HepG2 (cell line): Measurements from ENCODE around the gene ZSWIM7. TPM values are rescaled to one million over a fixed set of nuclear protein-coding genes. Genes with fewer than 3 reads are reported as not detected.

Experiments
- ATAC-seq: fragments of 200-7000 bp; cut with Tn5 transposase; 3 replicates; pipeline ENCODE4 v1.9.1; 2020; ENCODE audit warnings: mild to moderate bottlenecking, moderate library complexity
- BruUV-seq: library from RNA; stranded (reverse); fragments of 400-500 nt; replicated peaks from 2 replicates; lab custom pipeline; 2021; lab: Mats Ljungman, UMichigan
- CTCF ChIA-PET: fragments of 300-600 bp; formaldehyde crosslinking; extraction: SDS; loops from one replicate; lab custom pipeline; 2021; ENCODE audit warnings: low total read pairs, inconsistent platforms, low intra/inter-chr PET ratio; lab: Yijun Ruan, JAX
- POLR2A ChIA-PET: fragments of 350-600 bp; sonication (Branson Sonifier 250); formaldehyde crosslinking; loops from one replicate; lab custom pipeline; 2020; ENCODE audit warnings: antibody characterized with exemption, inconsistent platforms; lab: Yijun Ruan, JAX
- DNase-seq: peaks from one replicate; pipeline ENCODE4 v3.0.0-alpha.2; 2015; ENCODE audit warnings: low spot score
- FAIRE-seq: peaks from 3 replicates; lab custom pipeline; 2011; peaks lifted over from hg19 to GRCh38; lab: Jason Lieb, UNC
- H2AFZ ChIP-seq: one replicate; pipeline ENCODE4 v1.6.1; 2011; ENCODE audit warnings: low read length, inconsistent platforms
- H3K27ac ChIP-seq: fragments of 300-600 bp; 3 replicates; pipeline ENCODE4 v1.8.0; 2011; ENCODE audit warnings: mixed run types, mild to moderate bottlenecking, mixed read lengths, low read length, inconsistent platforms; ENCODE audit not compliant: insufficient read depth; ENCODE audit errors: extremely low read length
- H3K27me3 ChIP-seq, 2 experiments: fragments of 200-600 bp in 1 of 2; 2 replicates in 1 of 2; 3 replicates in 1 of 2; pipeline versions ENCODE4 v1.6.0 to v1.8.0; 2011; ENCODE audit warnings: low read length in 2 of 2, mild to moderate bottlenecking in 2 of 2, moderate library complexity in 2 of 2, inconsistent platforms in 1 of 2; ENCODE audit not compliant: insufficient read depth in 2 of 2, control insufficient read depth in 1 of 2
- H3K36me3 ChIP-seq, 2 experiments: fragments of 200-600 bp in 1 of 2; replicated peaks in 1 of 2; 2 replicates in 1 of 2; 3 replicates in 1 of 2; pipeline versions ENCODE4 v1.5.1 to v1.8.0; 2011; ENCODE audit warnings: low read length in 2 of 2, inconsistent platforms in 1 of 2; ENCODE audit not compliant: insufficient read depth in 2 of 2, control insufficient read depth in 1 of 2
- H3K4me1 ChIP-seq: 2 replicates; pipeline ENCODE4 v1.5.1; 2012; ENCODE audit warnings: low read length, inconsistent platforms; ENCODE audit not compliant: insufficient read depth
- H3K4me2 ChIP-seq: 2 replicates; pipeline ENCODE4 v1.6.0; 2011; ENCODE audit warnings: low read depth, low read length, inconsistent platforms
- H3K4me3 ChIP-seq, 3 experiments: fragments of 200-600 bp in 1 of 3; sonication (generic), shearing (Covaris generic) in 1 of 3; replicated peaks in 1 of 3; 2 replicates each; pipeline ENCODE4 v1.5.1; 2011 to 2016; ENCODE audit warnings: low read length in 3 of 3, inconsistent platforms in 2 of 3, low read depth in 2 of 3, mild to moderate bottlenecking in 2 of 3, control low read depth in 1 of 3, mixed read lengths in 1 of 3; ENCODE audit not compliant: insufficient read depth in 1 of 3
- H3K79me2 ChIP-seq: one replicate; pipeline ENCODE4 v1.6.1; 2011; ENCODE audit warnings: low read length, inconsistent platforms; ENCODE audit not compliant: insufficient read depth
- H3K9ac ChIP-seq: 2 replicates; pipeline ENCODE4 v1.6.0; 2011; ENCODE audit warnings: mild to moderate bottlenecking, low read depth, low read length, inconsistent platforms; ENCODE audit not compliant: insufficient read depth
- H3K9me3 ChIP-seq: 2 replicates; pipeline ENCODE4 v1.5.1; 2012; ENCODE audit warnings: mild to moderate bottlenecking, low read length
- H4K20me1 ChIP-seq: 2 replicates; pipeline ENCODE4 v1.6.0; 2011; ENCODE audit warnings: inconsistent platforms, mild to moderate bottlenecking, low read length, moderate library complexity; ENCODE audit not compliant: insufficient read depth
- BHLHE40 ChIP-seq: IDR thresholded peaks from 2 replicates; pipeline ENCODE4 v1.6.1; 2011; ENCODE audit warnings: low read length, improper control_type of control experiment
- LRRFIP1 ChIP-seq: sonication (generic); formaldehyde crosslinking; conservative IDR thresholded peaks from 2 replicates; pipeline ENCODE4 v1.4.0; 2020; ENCODE audit warnings: missing genetic modification reagents
- MATR3 ChIP-seq: sonication (generic); formaldehyde crosslinking; IDR thresholded peaks from 2 replicates; pipeline ENCODE4 v1.4.0; 2020; ENCODE audit warnings: missing genetic modification reagents
- SNAPC4 ChIP-seq: sonication (generic); formaldehyde crosslinking; IDR thresholded peaks from 2 replicates; pipeline ENCODE4 v1.4.0; 2020; ENCODE audit warnings: mild to moderate bottlenecking, missing genetic modification reagents
- ZNF451 ChIP-seq: sonication (generic); formaldehyde crosslinking; IDR thresholded peaks from 2 replicates; pipeline ENCODE4 v1.5.0; 2020; ENCODE audit warnings: mild to moderate bottlenecking, missing genetic modification reagents
- WGBS: methylation state at CpG from one replicate; pipeline ENCODE4 v1.1.6; 2017; ENCODE audit warnings: low lambda C conversion rate; 5-methylcytosine and 5-hydroxymethylcytosine counted together
- in situ Hi-C: cut with HindIII; loops from 2 replicates; pipeline ENCODE4 v1.10.0; 2017; ENCODE audit warnings: low pct_unique_long_range_greater_than_20kb; ENCODE audit not compliant: extremely low pct_ligation_motif_present
- intact Hi-C: fragments of 100-400 bp; cut with micrococcal nuclease; formaldehyde crosslinking; loops from one replicate; pipeline ENCODE4 v1.10.0; 2022; ENCODE audit not compliant: unreplicated experiment
- polyA plus RNA-seq, 8 experiments: library from polyadenylated mRNA; depleted of rRNA in 3 of 8; stranded (reverse) in 7 of 8; unstranded in 1 of 8; fragments of >200 nt; fragmentation: Illumina TruSeq in 4 of 8; extraction: Trizol in 4 of 8; gene quantifications; 2 replicates each; pipeline versions ENCODE4 v1.2.1 to v1.2.3, GENCODE V29; 2011 to 2016; ENCODE audit warnings: low read depth in 4 of 8, missing spikeins in 1 of 8, mixed read lengths in 1 of 8; ENCODE audit not compliant: insufficient read depth in 1 of 8
- total RNA-seq, 5 experiments: library from RNA; depleted of rRNA; stranded (reverse); fragments of >200 nt; fragmentation: Illumina TruSeq; extraction: Trizol; gene quantifications; 2 replicates each; pipeline ENCODE4 v1.2.3, GENCODE V29; 2016; ENCODE audit warnings: low read depth in 1 of 5
- TF ChIP-seq, protein P1 (sequence below): sonication (generic); formaldehyde crosslinking; IDR thresholded peaks from 2 replicates; pipeline ENCODE4 v1.9.0; 2021; ENCODE audit warnings: missing genetic modification reagents, borderline replicate concordance
- TF ChIP-seq, protein P2 (sequence below): sonication (generic); formaldehyde crosslinking; IDR thresholded peaks from 2 replicates; pipeline ENCODE4 v1.5.1; 2020; ENCODE audit warnings: missing genetic modification reagents, mild to moderate bottlenecking, borderline replicate concordance

Gene ZSWIM7
- total and polyA plus RNA-seq, 2 of the 13 experiments (the other 11 are each of a cell fraction or from before 2014, with no cell fraction given), result 13.1 to 28.1 TPM

- TF ChIP-seq, protein P1, sequence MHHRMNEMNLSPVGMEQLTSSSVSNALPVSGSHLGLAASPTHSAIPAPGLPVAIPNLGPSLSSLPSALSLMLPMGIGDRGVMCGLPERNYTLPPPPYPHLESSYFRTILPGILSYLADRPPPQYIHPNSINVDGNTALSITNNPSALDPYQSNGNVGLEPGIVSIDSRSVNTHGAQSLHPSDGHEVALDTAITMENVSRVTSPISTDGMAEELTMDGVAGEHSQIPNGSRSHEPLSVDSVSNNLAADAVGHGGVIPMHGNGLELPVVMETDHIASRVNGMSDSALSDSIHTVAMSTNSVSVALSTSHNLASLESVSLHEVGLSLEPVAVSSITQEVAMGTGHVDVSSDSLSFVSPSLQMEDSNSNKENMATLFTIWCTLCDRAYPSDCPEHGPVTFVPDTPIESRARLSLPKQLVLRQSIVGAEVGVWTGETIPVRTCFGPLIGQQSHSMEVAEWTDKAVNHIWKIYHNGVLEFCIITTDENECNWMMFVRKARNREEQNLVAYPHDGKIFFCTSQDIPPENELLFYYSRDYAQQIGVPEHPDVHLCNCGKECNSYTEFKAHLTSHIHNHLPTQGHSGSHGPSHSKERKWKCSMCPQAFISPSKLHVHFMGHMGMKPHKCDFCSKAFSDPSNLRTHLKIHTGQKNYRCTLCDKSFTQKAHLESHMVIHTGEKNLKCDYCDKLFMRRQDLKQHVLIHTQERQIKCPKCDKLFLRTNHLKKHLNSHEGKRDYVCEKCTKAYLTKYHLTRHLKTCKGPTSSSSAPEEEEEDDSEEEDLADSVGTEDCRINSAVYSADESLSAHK, result no peak
- TF ChIP-seq BHLHE40 (no peak), ZNF451 (CRISPR knock-in tag) (no peak), MATR3 (CRISPR knock-in tag) (no peak)
- TF ChIP-seq, protein P2, sequence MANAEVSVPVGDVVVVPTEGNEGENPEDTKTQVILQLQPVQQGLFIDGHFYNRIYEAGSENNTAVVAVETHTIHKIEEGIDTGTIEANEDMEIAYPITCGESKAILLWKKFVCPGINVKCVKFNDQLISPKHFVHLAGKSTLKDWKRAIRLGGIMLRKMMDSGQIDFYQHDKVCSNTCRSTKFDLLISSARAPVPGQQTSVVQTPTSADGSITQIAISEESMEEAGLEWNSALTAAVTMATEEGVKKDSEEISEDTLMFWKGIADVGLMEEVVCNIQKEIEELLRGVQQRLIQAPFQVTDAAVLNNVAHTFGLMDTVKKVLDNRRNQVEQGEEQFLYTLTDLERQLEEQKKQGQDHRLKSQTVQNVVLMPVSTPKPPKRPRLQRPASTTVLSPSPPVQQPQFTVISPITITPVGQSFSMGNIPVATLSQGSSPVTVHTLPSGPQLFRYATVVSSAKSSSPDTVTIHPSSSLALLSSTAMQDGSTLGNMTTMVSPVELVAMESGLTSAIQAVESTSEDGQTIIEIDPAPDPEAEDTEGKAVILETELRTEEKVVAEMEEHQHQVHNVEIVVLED (CRISPR knock-in tag), result no peak
- TF ChIP-seq, all 625 proteins: peak for 4
Observed at GRCh38 chr17:15981646-15982580, 17.6 kb downstream of the ZSWIM7 start (continued).

DNA sequence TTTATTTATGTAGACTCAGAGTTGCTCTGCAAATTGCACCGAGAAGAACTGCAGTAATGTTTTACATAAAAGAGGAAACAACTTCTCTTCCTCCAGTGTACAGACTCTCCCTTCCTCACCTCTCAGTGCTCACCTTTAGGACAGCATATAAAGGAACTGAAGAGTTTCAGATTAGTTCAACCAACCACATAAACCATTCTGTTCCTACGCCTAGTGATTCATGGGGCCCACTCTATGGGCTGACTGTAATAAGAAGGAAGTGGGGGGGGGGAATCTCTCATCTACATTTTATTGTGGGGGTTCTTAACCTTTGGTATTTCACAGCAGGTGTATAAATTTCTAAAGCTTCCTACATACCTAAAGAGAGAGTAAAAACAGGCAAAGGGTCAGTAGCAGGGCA, 18.3 kb downstream of the ZSWIM7 start:
- Histone ChIP-seq H3K4me1 (no peaks in the 10 kb centered on the region), H3K9me3 (no peaks in the 10 kb centered on the region), H3K27ac (no peak overlapping the region), H3K36me3 (peaks cover 1 to 9% of the 10 kb centered on the region in 2 experiments; a peak in 4 of 5 replicates), H3K9ac (no peak overlapping the region), H3K4me3 (no peak overlapping the region), H4K20me1 (no peaks in the 10 kb centered on the region), H3K79me2 (no peaks in the 10 kb centered on the region), H2AFZ (no peak overlapping the region), H3K4me2 (no peak overlapping the region), H3K27me3 (no peaks in the 10 kb centered on the region)
- ATAC-seq (no peak), DNase-seq (no peak), FAIRE-seq (no peak)
- BruUV-seq, result no TSS peak
- ChIA-PET CTCF (no interaction called here), POLR2A (no interaction called here)
- WGBS, result 70% methylated on average over 2 of the region's 2 CpGs
- intact Hi-C loops (no loop called here), in situ Hi-C loops (no loop called here)
- TF ChIP-seq LRRFIP1 (CRISPR knock-in tag), result no peak
- TF ChIP-seq SNAPC4 (CRISPR knock-in tag), result no peak
